Nephron progenitor cell (in vitro differentiated cells): ENCODE measurements around the gene PNKD.

Source experiments
- DNase-seq: peaks from one replicate; pipeline ENCODE4 v3.0.0; 2021
- H3K27ac Mint-ChIP-seq: 2 replicates; pipeline ENCODE4 v1.8.0; 2021; ENCODE audit warnings: mild to moderate bottlenecking, moderate library complexity, mixed read lengths
- H3K27me3 Mint-ChIP-seq: 2 replicates; pipeline ENCODE4 v1.8.0; 2021; ENCODE audit warnings: mild to moderate bottlenecking, low read depth, mixed read lengths; ENCODE audit not compliant: poor library complexity
- H3K36me3 Mint-ChIP-seq: 2 replicates; pipeline ENCODE4 v1.8.0; 2021; ENCODE audit warnings: low read depth, mixed read lengths
- H3K4me1 Mint-ChIP-seq: 2 replicates; pipeline ENCODE4 v1.8.0; 2021; ENCODE audit warnings: mixed read lengths
- H3K4me3 Mint-ChIP-seq: 2 replicates; pipeline ENCODE4 v1.8.0; 2021; ENCODE audit warnings: mild to moderate bottlenecking, moderate library complexity, mixed read lengths
- H3K9me3 Mint-ChIP-seq: 2 replicates; pipeline ENCODE4 v1.8.0; 2021; ENCODE audit warnings: mild to moderate bottlenecking, moderate library complexity, mixed read lengths
- CTCF ChIP-seq: fragments of 200-600 bp; sonication (generic); IDR thresholded peaks from 2 replicates; pipeline ENCODE4 v1.5.0; 2021; ENCODE audit warnings: antibody characterized with exemption

PNKD gene

DNA sequence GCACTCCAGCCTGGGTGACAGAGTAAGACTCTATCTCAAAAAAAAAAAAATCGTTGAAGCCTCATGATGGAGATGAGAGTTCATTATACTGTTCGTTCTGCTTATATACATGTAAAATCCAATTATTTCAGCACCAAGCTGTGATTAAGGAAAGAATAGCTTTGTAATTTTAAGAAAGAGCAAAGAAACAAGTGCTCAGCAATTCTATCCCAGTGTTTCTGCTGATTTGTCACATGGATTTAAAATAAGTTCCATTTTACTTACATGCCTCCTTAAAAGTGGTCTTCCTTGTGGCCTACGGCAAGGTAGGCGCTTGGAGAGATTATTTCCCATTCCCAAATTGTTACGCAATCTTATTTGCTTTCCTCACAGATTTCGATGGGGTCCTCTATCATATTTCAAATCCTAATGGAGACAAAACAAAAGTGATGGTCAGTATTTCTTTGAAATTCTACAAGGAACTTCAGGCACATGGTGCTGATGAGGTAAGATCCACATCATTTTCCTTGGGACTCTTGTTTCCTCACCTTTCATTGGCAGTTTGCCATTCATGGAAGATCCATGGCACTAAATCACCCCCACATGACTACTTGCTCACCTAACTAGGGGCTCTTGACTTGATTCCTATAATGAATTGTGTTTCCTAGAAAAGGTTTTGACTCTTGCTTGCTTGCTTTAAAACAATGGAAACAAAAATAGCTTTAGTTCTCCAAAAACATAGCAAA is 41.8 kb upstream of the PNKD start:
- Mint-ChIP-seq H3K4me3 (no peak overlapping the region), H3K4me1 (peaks cover 10% of the 10 kb centered on the region), H3K27ac (no peak overlapping the region), H3K27me3 (no peaks in the 10 kb centered on the region), H3K9me3 (no peaks in the 10 kb centered on the region), H3K36me3 (peaks cover 71% of the 10 kb centered on the region)
- no peak for DNase-seq
- no peak for TF ChIP-seq CTCF

GRCh38 chr2:218229239-218229638 is 41.1 kb upstream of the PNKD start:
- H3K36me3 Mint-ChIP-seq = peaks cover 78% of the 10 kb centered on the region
- H3K9me3 Mint-ChIP-seq = no peaks in the 10 kb centered on the region
- H3K27me3 Mint-ChIP-seq = no peaks in the 10 kb centered on the region
- TF ChIP-seq CTCF = no peak
- H3K27ac Mint-ChIP-seq = no peak overlapping the region
- H3K4me3 Mint-ChIP-seq = no peak overlapping the region
- no peak for DNase-seq
- peaks cover 2% of the 10 kb centered on the region for H3K4me1 Mint-ChIP-seq

GRCh38 chr2:218229851-218230250 is 40.5 kb upstream of the PNKD start:
- Mint-ChIP-seq H3K27me3 (no peaks in the 10 kb centered on the region), H3K4me3 (no peak overlapping the region), H3K9me3 (no peaks in the 10 kb centered on the region), H3K27ac (no peak overlapping the region), H3K36me3 (peaks cover 75% of the 10 kb centered on the region), H3K4me1 (no peaks in the 10 kb centered on the region)
- DNase-seq = no peak
- TF ChIP-seq CTCF = no peak

DNA sequence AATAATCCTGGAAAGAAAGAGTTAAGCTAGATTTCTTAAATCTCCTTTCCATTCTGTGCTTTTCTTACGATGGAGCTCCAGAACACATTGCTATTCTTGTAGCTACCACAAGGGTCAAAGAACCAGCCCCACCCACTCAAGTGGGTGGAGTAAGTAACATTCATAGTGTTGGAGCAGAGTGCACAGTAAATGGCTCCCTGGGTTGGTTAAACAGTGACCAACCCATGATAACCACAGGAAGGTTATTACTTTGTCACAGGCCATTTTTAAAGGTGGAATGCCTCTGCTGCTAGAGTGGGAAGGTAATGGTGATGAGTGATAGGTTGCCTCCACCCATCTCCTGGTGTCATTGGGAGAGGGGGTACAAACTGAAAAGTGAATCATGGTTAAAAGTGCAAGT is 39.4 kb upstream of the PNKD start:
- H3K27ac Mint-ChIP-seq = no peak overlapping the region
- DNase-seq = no peak
- H3K9me3 Mint-ChIP-seq = no peaks in the 10 kb centered on the region
- no peaks in the 10 kb centered on the region for H3K27me3 Mint-ChIP-seq
- H3K36me3 Mint-ChIP-seq = peaks cover 69% of the 10 kb centered on the region
- TF ChIP-seq CTCF = no peak
- H3K4me3 Mint-ChIP-seq = no peak overlapping the region
- H3K4me1 Mint-ChIP-seq = no peaks in the 10 kb centered on the region

GRCh38 chr2:218233543-218233942 is 36.8 kb upstream of the PNKD start:
- no peak for TF ChIP-seq CTCF
- no peak overlapping the region for H3K27ac Mint-ChIP-seq
- H3K27me3 Mint-ChIP-seq = no peaks in the 10 kb centered on the region
- H3K36me3 Mint-ChIP-seq = peaks cover 67% of the 10 kb centered on the region
- no peaks in the 10 kb centered on the region for H3K4me1 Mint-ChIP-seq
- no peaks in the 10 kb centered on the region for H3K9me3 Mint-ChIP-seq
- DNase-seq = no peak
- H3K4me3 Mint-ChIP-seq = no peak overlapping the region

- DNase-seq = no peak
- TF ChIP-seq CTCF = no peak
These were observed 35.8 kb upstream of the PNKD start for GRCh38 chr2:218234521-218234920.

More at GRCh38 chr2:218234521-218234920, 35.8 kb upstream of the PNKD start:
- Mint-ChIP-seq H3K9me3 (no peaks in the 10 kb centered on the region), H3K27ac (no peak overlapping the region), H3K36me3 (peaks cover 68% of the 10 kb centered on the region), H3K27me3 (no peaks in the 10 kb centered on the region), H3K4me1 (no peaks in the 10 kb centered on the region), H3K4me3 (no peak overlapping the region)
